Nephron (organoid): Measurements from ENCODE around the gene CADM3.

Experiments used
- H3K27ac Mint-ChIP-seq, 3 experiments: 2 replicates each; pipeline ENCODE4 v1.8.0; 2020; ENCODE audit warnings: mixed read lengths in 3 of 3, mild to moderate bottlenecking in 2 of 3, moderate library complexity in 1 of 3
- H3K27me3 Mint-ChIP-seq: 2 replicates; pipeline ENCODE4 v1.8.0; 2021; ENCODE audit warnings: low read depth, mild to moderate bottlenecking, moderate library complexity, mixed read lengths
- H3K36me3 Mint-ChIP-seq: 2 replicates; pipeline ENCODE4 v1.8.0; 2020; ENCODE audit warnings: low read depth, mixed read lengths
- H3K4me1 Mint-ChIP-seq: 2 replicates; pipeline ENCODE4 v1.8.0; 2020; ENCODE audit warnings: mixed read lengths
- H3K4me3 Mint-ChIP-seq, 3 experiments: 2 replicates each; pipeline ENCODE4 v1.8.0; 2020; ENCODE audit warnings: mild to moderate bottlenecking in 3 of 3, mixed read lengths in 3 of 3, moderate library complexity in 2 of 3
- H3K9me3 Mint-ChIP-seq: 2 replicates; pipeline ENCODE4 v1.8.0; 2020; ENCODE audit warnings: mixed read lengths
- CTCF ChIP-seq, 3 experiments: fragments of 200-600 bp; sonication (generic); IDR thresholded peaks; one replicate each; pipeline ENCODE4 v1.5.0; 2021; ENCODE audit warnings: antibody characterized with exemption in 3 of 3; ENCODE audit not compliant: unreplicated experiment in 3 of 3

Gene CADM3

DNA sequence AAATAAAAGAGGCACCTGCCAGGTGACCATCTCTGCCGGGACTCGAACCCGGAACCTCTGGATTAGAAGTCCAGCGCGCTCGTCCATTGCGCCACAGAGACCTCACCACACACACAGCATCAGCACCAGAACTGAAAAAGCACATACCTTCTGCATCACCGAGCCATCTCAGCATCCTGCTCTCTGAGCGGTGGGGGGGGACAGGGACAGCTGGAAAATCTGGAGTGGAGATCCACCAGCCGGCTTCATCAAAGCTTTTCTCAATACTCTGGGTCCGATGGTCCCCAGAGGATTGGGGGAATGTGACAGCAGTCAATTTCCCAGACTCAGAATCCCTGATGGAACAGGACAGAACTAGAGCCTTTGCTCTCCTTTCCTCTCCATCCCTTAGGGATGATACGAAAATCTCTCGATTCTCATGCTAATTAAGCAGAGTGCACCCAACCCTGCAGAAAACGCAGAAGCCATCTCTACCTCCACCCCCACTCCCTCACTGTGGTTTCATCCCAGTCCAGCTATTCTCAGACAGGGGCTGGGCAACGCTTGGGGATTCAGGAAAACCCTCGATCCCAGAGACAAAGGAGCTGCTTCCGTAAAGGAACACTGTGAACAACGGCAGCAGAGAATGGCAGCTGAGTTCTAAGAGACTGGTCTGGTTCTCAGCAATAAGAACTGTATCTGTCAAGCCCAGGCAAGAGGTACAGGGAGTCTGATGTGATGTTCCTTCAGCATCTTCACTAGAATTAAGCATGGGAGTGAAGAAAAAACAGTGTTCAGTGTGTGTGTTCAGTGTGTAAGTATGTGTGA is 29.6 kb upstream of the CADM3 start:
- H3K4me3 Mint-ChIP-seq, result no peak overlapping the region
- H3K27me3 Mint-ChIP-seq, result peaks cover 12% of the 10 kb centered on the region
- H3K4me1 Mint-ChIP-seq, result no peaks in the 10 kb centered on the region
- no peaks in the 10 kb centered on the region for H3K36me3 Mint-ChIP-seq
- TF ChIP-seq CTCF (IDR thresholded peaks at IDR 0.05; ENCODE audit: unreplicated experiment in 3 of 3), result no peak
- H3K27ac Mint-ChIP-seq, result no peak overlapping the region
- H3K9me3 Mint-ChIP-seq, result no peaks in the 10 kb centered on the region

- TF ChIP-seq CTCF (IDR thresholded peaks at IDR 0.05; ENCODE audit: unreplicated experiment in 3 of 3), result no peak
- H3K27ac Mint-ChIP-seq, result no peak overlapping the region
These were observed 29.1 kb upstream of the CADM3 start for GRCh38 chr1:159142391-159142663.

GRCh38 chr1:159142726-159143510 is 28.5 kb upstream of the CADM3 start:
- no peaks in the 10 kb centered on the region for H3K4me1 Mint-ChIP-seq
- no peak for TF ChIP-seq CTCF (IDR thresholded peaks at IDR 0.05; ENCODE audit: unreplicated experiment in 3 of 3)
- H3K27ac Mint-ChIP-seq, result no peak overlapping the region
- no peak overlapping the region for H3K4me3 Mint-ChIP-seq
- peaks cover 15% of the 10 kb centered on the region for H3K27me3 Mint-ChIP-seq
- no peaks in the 10 kb centered on the region for H3K36me3 Mint-ChIP-seq
- H3K9me3 Mint-ChIP-seq, result no peaks in the 10 kb centered on the region

More at GRCh38 chr1:159142391-159142663, 29.1 kb upstream of the CADM3 start:
- H3K4me1 Mint-ChIP-seq, result no peaks in the 10 kb centered on the region
- H3K4me3 Mint-ChIP-seq, result no peak overlapping the region
- H3K9me3 Mint-ChIP-seq, result no peaks in the 10 kb centered on the region
- H3K27me3 Mint-ChIP-seq, result peaks cover 15% of the 10 kb centered on the region
- no peaks in the 10 kb centered on the region for H3K36me3 Mint-ChIP-seq

DNA sequence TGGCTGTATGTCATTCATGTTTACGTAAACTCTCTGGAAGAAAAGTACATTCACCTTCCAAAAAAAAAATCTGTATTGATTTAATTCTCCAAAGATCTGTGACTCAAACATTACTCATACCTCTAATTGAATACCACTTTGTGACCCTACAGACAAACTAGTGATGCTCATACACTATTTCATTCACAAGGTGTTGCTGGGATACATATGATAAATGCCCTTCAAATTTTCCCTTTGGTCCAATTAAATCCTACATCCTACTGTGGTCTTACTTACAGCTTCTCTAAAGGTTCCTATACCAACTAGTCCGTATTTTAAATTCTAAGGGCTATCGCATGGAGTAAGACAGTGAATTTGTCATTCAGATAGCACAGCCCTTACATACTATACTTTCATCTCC is 26.8 kb upstream of the CADM3 start:
- H3K27ac Mint-ChIP-seq, result no peak overlapping the region
- peaks cover 15% of the 10 kb centered on the region for H3K27me3 Mint-ChIP-seq
- H3K4me3 Mint-ChIP-seq, result no peak overlapping the region
- no peaks in the 10 kb centered on the region for H3K4me1 Mint-ChIP-seq
- H3K36me3 Mint-ChIP-seq, result no peaks in the 10 kb centered on the region
- H3K9me3 Mint-ChIP-seq, result no peaks in the 10 kb centered on the region
- no peak for TF ChIP-seq CTCF (IDR thresholded peaks at IDR 0.05; ENCODE audit: unreplicated experiment in 3 of 3)

- Mint-ChIP-seq H3K4me3 (no peak overlapping the region), H3K27me3 (peaks cover 11% of the 10 kb centered on the region), H3K36me3 (no peaks in the 10 kb centered on the region), H3K4me1 (no peaks in the 10 kb centered on the region), H3K27ac (no peak overlapping the region), H3K9me3 (no peaks in the 10 kb centered on the region)
- no peak for TF ChIP-seq CTCF (IDR thresholded peaks at IDR 0.05; ENCODE audit: unreplicated experiment in 3 of 3)
These were observed 24.4 kb upstream of the CADM3 start for GRCh38 chr1:159146980-159147379.
